ENCODE measurements around the gene KDF1. TPM values are rescaled to one million over a fixed set of nuclear protein-coding genes. Genes with fewer than 3 reads are reported as not detected.

Gene KDF1
- total and polyA plus RNA-seq, 2 donors (not counting 3 experiments of a cell fraction or from before 2014, with no cell fraction given) = not detected

DNA sequence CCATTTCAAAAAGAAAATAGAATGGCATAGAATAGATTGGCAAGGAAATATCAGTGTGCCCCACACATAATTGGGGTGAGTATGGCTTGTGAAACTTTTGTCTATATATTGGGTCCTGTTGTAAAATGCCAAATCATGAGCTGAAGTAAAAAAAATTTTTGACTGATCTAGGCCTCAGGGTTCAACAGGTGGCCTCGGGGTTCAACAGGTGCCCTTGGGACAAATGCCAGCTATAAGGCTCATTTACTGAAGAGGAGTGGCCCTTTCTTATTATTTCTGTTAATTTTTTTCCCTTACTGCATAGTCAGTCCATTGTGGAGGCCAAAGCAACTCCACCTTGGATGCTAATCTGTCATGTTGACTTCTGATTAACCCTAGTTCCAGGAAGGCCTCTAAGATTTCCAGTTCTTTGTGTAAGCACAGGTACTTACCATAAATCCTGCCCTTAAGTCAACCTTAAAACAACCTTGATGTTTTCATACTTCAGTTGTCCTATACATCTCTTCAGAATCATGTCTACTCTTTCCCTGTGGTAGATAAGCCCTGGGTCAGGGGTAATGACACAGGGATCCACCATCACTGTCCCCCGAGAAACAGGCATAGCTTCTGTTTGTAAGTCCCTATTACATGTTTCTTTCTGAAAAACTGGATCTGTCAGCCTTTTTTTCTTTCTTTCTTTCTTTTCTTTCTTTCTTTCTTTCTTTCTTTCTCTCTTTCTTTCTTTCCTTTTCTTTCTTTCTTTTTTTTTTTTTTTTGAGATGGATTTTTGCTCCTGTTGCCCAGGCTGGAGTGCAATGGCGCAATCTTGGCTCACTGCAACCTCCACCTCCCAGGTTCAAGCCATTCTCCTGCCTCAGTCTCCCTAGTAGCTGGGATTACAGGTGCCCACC lies 16.6 kb upstream of the KDF1 start:
- H2AFZ ChIP-seq (ENCODE audit: low read depth, low read length) = no peak overlapping the region
- H3K27ac ChIP-seq (ENCODE audit: insufficient read depth, low read depth, low read length) = no peak overlapping the region
- dilution Hi-C loops (cut with MboI; ENCODE audit: extremely low pct_ligation_motif_present, low sequenced_read_pairs) (no loop called here), intact Hi-C loops (cut with micrococcal nuclease) (no loop called here)
- POLR2A ChIA-PET = no interaction called here
- no peaks in the 10 kb centered on the region for H4K20me1 ChIP-seq (replicated peaks; ENCODE audit: control insufficient read depth, extremely low read depth, insufficient read depth, low read length)
- TF ChIP-seq EZH2 (IDR thresholded peaks at IDR 0.05; ENCODE audit: borderline replicate concordance, low read depth, low read length, severe bottlenecking) (no peak), POLR2AphosphoS5 (IDR thresholded peaks at IDR 0.05; ENCODE audit: insufficient read depth, low read depth, low read length) (no peak), MYC (IDR thresholded peaks at IDR 0.05; ENCODE audit: low read depth, low read length) (no peak), CTCF (IDR thresholded peaks at IDR 0.05; ENCODE audit: extremely low read depth in 1 of 2, insufficient read depth in 1 of 2, low read depth in 1 of 2, low read length in 2 of 2) (no peak), FOS (IDR thresholded peaks at IDR 0.05; ENCODE audit: borderline replicate concordance, insufficient read depth, low read length) (no peak), GATA2 (IDR thresholded peaks at IDR 0.05; ENCODE audit: insufficient read depth, insufficient read length, low read depth, low read length) (no peak), JUN (IDR thresholded peaks at IDR 0.05; ENCODE audit: borderline replicate concordance, insufficient read depth, insufficient read length, low read depth) (no peak), POLR2A (IDR thresholded peaks at IDR 0.05; ENCODE audit: low read depth, low read length) (no peak)
- TF ChIP-seq, protein P1, sequence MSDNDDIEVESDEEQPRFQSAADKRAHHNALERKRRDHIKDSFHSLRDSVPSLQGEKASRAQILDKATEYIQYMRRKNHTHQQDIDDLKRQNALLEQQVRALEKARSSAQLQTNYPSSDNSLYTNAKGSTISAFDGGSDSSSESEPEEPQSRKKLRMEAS (IDR thresholded peaks at IDR 0.05; ENCODE audit: insufficient read depth, insufficient read length) = no peak
- DNase-seq (ENCODE audit: low read depth, low spot score) (no peak), FAIRE-seq (no peak)
- H3K79me2 ChIP-seq (ENCODE audit: control insufficient read depth, insufficient read depth, low read length) = no peaks in the 10 kb centered on the region
- CTCF ChIA-PET = interaction anchor here (1.2 to 1.3 kb wide), 5 partner anchors 9 to 120 kb away, joined by 3 read pairs; no protein-coding TSS in a partner anchor
- H3K9me3 ChIP-seq (replicated peaks; ENCODE audit: control insufficient read depth, insufficient read depth, low read length) = no peaks in the 10 kb centered on the region
- H3K4me3 ChIP-seq (replicated peaks in 1 of 3; ENCODE audit: insufficient read depth in 1 of 3, low read depth in 1 of 3, low read length in 3 of 3) = no peak overlapping the region
- H3K4me2 ChIP-seq (ENCODE audit: insufficient read depth, low read length) = no peak overlapping the region
- BruUV-seq (replicated peaks) = no TSS peak
- no peaks in the 10 kb centered on the region for H3K9me1 ChIP-seq (replicated peaks; ENCODE audit: control insufficient read depth, extremely low read depth, insufficient read depth, low read length)
- H3K27me3 ChIP-seq (ENCODE audit: control insufficient read depth in 2 of 2, insufficient read depth in 2 of 2, low read length in 2 of 2) = peaks cover 0 to 4% of the 10 kb centered on the region in 2 experiments
- no peaks in the 10 kb centered on the region for H3K4me1 ChIP-seq (ENCODE audit: control insufficient read depth, extremely low read depth, insufficient read depth, low read length)
- no peaks in the 10 kb centered on the region for H3K36me3 ChIP-seq (ENCODE audit: control insufficient read depth in 2 of 2, extremely low read depth in 1 of 2, insufficient read depth in 2 of 2, low read length in 2 of 2)
- H3K9ac ChIP-seq (replicated peaks; ENCODE audit: extremely low read depth, insufficient read depth, low read length) = no peak overlapping the region

Measured in endothelial cell of umbilical vein (primary cell).